Measurements from ENCODE around the gene SLC5A12. TPM values are rescaled to one million over a fixed set of nuclear protein-coding genes. Genes with fewer than 3 reads are reported as not detected.

Gene SLC5A12
- total RNA-seq, result not detected

GRCh38 chr11:26721948-26722475 is at the start of gene SLC5A12:
TSS of gene SLC5A12 (minus strand) at chr11:26722060. CDS start at chr11:26721714, 346 bp downstream.
- peaks cover 9% of the 10 kb centered on the region for H3K9me3 Mint-ChIP-seq
- no peak for ATAC-seq

DNA sequence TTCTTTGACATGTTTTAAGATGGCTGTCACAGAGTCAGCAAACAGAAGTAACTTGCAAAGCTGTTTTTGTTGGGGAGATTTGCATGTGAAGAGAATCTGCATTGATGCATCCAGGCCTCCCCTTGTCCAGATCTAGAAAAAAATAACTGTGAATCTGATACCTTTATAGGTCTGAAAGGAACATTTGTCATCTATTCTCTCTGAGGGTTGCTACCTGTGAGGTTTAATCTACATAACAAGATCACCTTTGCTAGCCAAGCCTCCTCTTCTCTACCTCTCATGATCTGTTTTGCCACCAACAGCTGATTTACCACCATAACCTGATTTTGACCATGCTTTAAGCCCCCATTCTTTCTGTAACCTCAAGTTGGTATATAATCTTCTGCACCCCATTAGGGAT is 47.2 kb upstream of the SLC5A12 start:
- no peaks in the 10 kb centered on the region for H3K4me1 Mint-ChIP-seq (ENCODE audit: low read depth)

More at GRCh38 chr11:26721948-26722475, at the start of gene SLC5A12:
- DNase-seq, result no peak
- Mint-ChIP-seq H3K4me1 (ENCODE audit: low read depth) (no peaks in the 10 kb centered on the region), H3K4me3 (no peak within 1 kb of the TSS), H3K27me3 (ENCODE audit: low read depth) (no peaks in the 10 kb centered on the region), H3K36me3 (ENCODE audit: insufficient read depth) (no peaks in the 10 kb centered on the region)

DNA sequence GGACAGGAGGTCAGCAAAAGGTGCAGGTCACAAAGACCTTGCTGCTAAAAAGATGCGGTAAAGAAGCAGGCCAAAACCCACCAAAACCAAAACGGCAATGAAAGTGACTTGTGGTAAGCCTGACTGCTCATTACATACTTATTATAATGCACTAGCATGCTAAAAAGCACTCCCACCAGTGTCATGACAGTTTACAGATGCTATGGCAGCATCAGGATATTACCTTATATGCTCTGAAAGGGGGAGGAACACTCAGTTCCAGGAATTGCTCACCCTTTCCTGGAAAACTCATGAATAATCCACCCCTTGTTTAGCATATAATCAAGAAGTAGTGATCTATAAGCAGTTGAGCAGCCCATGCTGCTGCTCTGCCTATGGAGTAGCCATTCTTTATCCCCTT is 45.2 kb upstream of the SLC5A12 start:
- no peak for DNase-seq
- Mint-ChIP-seq H3K27me3 (ENCODE audit: low read depth) (no peaks in the 10 kb centered on the region), H3K9me3 (no peaks in the 10 kb centered on the region), H3K4me1 (ENCODE audit: low read depth) (no peaks in the 10 kb centered on the region), H3K4me3 (no peak overlapping the region), H3K36me3 (ENCODE audit: insufficient read depth) (no peaks in the 10 kb centered on the region)
- ATAC-seq, result no peak

More for the DNA sequence above, 47.2 kb upstream of the SLC5A12 start:
- DNase-seq (no peak), ATAC-seq (no peak)
- H3K4me3 Mint-ChIP-seq, result no peak overlapping the region
- H3K27me3 Mint-ChIP-seq (ENCODE audit: low read depth), result no peaks in the 10 kb centered on the region
- no peaks in the 10 kb centered on the region for H3K9me3 Mint-ChIP-seq
- H3K36me3 Mint-ChIP-seq (ENCODE audit: insufficient read depth), result no peaks in the 10 kb centered on the region

GRCh38 chr11:26765323-26765722 is 43.5 kb upstream of the SLC5A12 start:
- H3K9me3 Mint-ChIP-seq, result no peaks in the 10 kb centered on the region
- no peaks in the 10 kb centered on the region for H3K4me1 Mint-ChIP-seq (ENCODE audit: low read depth)
- no peaks in the 10 kb centered on the region for H3K36me3 Mint-ChIP-seq (ENCODE audit: insufficient read depth)
- H3K27me3 Mint-ChIP-seq (ENCODE audit: low read depth), result no peaks in the 10 kb centered on the region
- H3K4me3 Mint-ChIP-seq, result no peak overlapping the region
- DNase-seq (no peak), ATAC-seq (no peak)

- Mint-ChIP-seq H3K4me3 (no peak overlapping the region), H3K27me3 (ENCODE audit: low read depth) (no peaks in the 10 kb centered on the region), H3K36me3 (ENCODE audit: insufficient read depth) (no peaks in the 10 kb centered on the region), H3K9me3 (no peaks in the 10 kb centered on the region), H3K4me1 (ENCODE audit: low read depth) (no peaks in the 10 kb centered on the region)
- ATAC-seq (no peak), DNase-seq (no peak)
Observed at GRCh38 chr11:26764825-26765224, 43.0 kb upstream of the SLC5A12 start.

DNA sequence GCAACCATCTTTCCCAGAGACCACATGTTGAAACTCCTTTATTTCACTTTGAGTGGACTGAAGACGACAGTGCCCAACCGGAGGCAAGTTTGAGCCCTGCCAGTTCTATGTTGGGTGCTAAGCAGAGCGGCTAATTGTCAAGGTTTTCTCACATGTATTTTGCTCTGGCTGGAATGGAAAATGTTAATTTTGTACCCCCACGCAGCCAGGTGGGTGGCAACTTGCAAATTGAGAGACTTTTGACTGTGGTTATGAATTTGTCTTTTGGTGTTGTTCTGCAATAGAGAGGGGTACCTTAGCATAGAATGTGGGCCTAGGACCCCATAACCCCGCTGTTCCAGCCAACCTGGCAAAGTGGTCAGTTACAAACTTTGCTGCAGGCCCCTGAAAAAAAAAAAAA is 42.5 kb upstream of the SLC5A12 start:
- H3K9me3 Mint-ChIP-seq, result no peaks in the 10 kb centered on the region
- no peak for ATAC-seq
- no peaks in the 10 kb centered on the region for H3K4me1 Mint-ChIP-seq (ENCODE audit: low read depth)
- no peak for DNase-seq
- no peaks in the 10 kb centered on the region for H3K36me3 Mint-ChIP-seq (ENCODE audit: insufficient read depth)
- H3K4me3 Mint-ChIP-seq, result no peak overlapping the region
- H3K27me3 Mint-ChIP-seq (ENCODE audit: low read depth), result no peaks in the 10 kb centered on the region

DNA sequence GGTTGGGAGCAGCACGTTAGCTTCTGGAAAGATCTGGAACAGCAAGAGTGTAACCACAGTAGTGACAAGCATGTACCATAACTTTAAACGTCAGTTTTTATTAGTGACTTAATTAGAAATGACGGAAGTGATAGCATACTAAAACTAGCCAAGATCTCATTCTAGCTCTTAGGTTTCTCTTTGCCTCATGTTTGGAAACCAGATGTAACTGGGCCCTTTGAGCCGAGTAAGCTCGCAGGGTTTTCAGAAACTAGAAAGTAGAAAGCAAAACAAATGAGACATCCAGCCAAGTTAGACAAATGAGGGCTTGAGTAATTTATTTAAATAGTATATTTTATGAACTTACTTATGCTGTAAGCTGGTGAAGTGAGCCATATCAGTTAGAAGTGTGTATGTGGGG is 40.2 kb upstream of the SLC5A12 start:
- ATAC-seq, result no peak
- Mint-ChIP-seq H3K9me3 (peaks cover 1% of the 10 kb centered on the region), H3K4me1 (ENCODE audit: low read depth) (no peaks in the 10 kb centered on the region), H3K27me3 (ENCODE audit: low read depth) (no peaks in the 10 kb centered on the region), H3K36me3 (ENCODE audit: insufficient read depth) (no peaks in the 10 kb centered on the region), H3K4me3 (no peak overlapping the region)
- no peak for DNase-seq

DNA sequence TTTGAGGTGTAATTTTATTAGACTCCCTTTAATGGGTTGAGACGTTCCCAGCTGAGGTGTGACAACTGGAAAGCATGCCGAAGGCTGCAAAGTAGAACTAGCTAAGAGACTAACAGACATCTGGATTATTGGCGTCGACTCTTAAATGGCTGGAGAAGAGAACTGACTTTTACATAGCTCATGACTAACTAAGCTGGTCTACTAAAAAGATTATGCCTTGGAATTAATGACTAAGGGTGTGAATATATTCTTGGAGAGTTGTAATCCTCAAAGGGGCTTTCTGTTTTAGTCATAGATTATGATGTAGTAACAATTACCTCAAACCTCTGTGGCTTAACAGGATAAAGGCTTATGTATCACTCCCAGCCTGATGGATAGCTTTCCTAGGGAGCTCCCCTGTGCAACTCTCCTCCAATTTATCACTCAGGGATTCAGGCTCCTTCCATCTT is 39.5 kb upstream of the SLC5A12 start:
- no peaks in the 10 kb centered on the region for H3K36me3 Mint-ChIP-seq (ENCODE audit: insufficient read depth)
- DNase-seq (no peak), ATAC-seq (no peak)
- peaks cover 6% of the 10 kb centered on the region for H3K9me3 Mint-ChIP-seq
- no peak overlapping the region for H3K4me3 Mint-ChIP-seq
- H3K4me1 Mint-ChIP-seq (ENCODE audit: low read depth), result no peaks in the 10 kb centered on the region
- no peaks in the 10 kb centered on the region for H3K27me3 Mint-ChIP-seq (ENCODE audit: low read depth)

DNA sequence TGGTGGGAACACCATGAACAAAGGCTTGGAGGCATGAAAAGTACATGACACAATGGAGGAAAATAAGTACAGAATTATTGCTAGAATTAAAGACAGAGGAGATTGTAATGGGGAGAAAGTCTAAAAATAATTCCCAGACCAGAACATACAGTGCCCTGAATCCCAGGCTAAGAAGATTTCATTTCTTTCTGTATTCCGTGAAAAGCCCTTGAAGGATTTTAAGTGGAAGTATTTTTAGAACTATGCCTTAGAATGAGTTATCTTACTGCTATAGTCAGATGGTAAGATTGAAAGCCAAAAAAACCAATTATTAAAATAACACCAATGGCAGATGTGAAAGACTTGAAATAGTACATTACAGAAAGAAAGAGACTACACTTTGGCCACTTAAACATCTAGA is 36.1 kb upstream of the SLC5A12 start:
- Mint-ChIP-seq H3K4me1 (ENCODE audit: low read depth) (no peaks in the 10 kb centered on the region), H3K27me3 (ENCODE audit: low read depth) (no peaks in the 10 kb centered on the region), H3K9me3 (peaks cover 6% of the 10 kb centered on the region), H3K4me3 (no peak overlapping the region), H3K36me3 (ENCODE audit: insufficient read depth) (no peaks in the 10 kb centered on the region)
- DNase-seq (no peak), ATAC-seq (no peak)

DNA sequence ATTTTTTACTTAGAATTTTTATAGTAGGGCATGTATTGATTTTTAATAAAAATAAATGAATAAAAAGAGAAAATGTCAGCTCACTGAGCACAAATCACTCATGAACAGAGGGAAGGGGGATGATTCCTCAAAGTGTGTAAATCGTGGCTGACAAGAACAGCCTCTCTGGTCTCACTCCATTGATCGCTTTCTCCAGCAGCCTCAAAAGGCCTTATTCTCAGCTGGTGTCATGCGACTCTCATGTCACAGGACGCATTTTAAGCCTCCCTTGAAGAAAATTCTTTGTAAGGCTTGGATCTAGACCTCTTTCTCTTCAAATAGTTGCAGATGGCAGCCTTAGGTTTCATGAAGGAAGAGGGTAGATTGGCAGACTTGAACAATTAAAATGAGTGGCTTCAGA is 33.9 kb upstream of the SLC5A12 start:
- Mint-ChIP-seq H3K4me1 (ENCODE audit: low read depth) (no peaks in the 10 kb centered on the region), H3K9me3 (peaks cover 6% of the 10 kb centered on the region), H3K27me3 (ENCODE audit: low read depth) (no peaks in the 10 kb centered on the region), H3K36me3 (ENCODE audit: insufficient read depth) (no peaks in the 10 kb centered on the region), H3K4me3 (no peak overlapping the region)
- ATAC-seq (no peak), DNase-seq (no peak)

DNA sequence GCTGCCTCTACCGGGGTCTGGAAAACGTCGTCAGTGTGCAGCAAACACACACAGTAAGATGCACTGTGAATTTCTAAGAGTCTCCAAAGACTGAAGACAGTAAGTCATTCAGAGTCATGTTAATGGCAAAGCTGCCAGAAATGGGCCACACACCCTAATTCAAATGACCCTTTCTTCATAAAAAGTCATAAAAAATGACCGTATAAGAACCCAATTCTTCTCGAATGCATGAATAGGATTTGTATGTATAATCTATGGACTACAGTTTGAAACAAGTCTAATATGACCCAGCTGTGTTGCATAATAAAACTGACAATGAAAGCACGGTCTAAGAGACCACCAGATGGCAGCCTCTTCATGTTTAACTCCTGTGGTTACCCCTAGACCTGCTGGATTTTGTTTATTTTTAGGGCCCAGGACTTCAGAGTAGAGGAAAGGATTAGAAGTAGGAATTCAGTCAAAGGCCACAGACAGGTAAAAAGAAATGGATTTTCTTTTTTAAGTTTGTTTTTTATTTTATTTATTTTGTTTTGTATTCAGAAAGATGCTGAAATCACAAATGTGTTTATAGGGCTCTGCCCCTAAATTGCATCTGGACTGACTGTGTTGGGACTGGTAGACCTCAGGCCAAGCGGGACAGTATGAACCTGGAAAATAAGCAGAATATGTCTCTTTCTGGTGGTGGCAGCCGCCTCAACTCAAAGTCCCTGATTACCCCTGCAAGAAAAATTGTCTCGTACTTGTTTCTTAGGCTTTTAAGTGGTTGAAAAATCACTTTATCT is 32.1 kb upstream of the SLC5A12 start:
- H3K4me3 Mint-ChIP-seq, result no peak overlapping the region
- no peaks in the 10 kb centered on the region for H3K4me1 Mint-ChIP-seq (ENCODE audit: low read depth)
- no peaks in the 10 kb centered on the region for H3K27me3 Mint-ChIP-seq (ENCODE audit: low read depth)
- DNase-seq, result no peak
- H3K9me3 Mint-ChIP-seq, result peaks cover 6% of the 10 kb centered on the region
- no peak for ATAC-seq
- no peaks in the 10 kb centered on the region for H3K36me3 Mint-ChIP-seq (ENCODE audit: insufficient read depth)

DNA sequence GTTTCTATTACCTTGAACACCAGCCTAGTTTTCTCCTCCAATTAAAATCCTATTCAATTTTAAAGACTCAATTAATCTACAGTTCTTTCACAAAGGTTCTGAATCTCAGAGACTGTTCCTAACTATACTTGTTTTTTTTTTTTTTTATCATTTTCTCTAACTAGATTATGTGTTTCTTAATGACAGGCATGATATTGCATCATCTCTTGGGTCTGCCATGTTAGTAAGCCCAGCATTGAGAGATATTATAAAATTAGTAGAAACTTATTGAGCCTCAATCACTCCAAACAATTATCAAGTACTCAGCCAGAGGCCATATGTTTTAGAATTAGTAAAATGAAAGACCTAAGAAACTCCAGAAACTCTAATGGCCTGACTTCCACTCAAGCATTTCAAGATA is 28.1 kb upstream of the SLC5A12 start:
- no peaks in the 10 kb centered on the region for H3K4me1 Mint-ChIP-seq (ENCODE audit: low read depth)
- no peaks in the 10 kb centered on the region for H3K27me3 Mint-ChIP-seq (ENCODE audit: low read depth)
- peaks cover 3% of the 10 kb centered on the region for H3K9me3 Mint-ChIP-seq
- H3K4me3 Mint-ChIP-seq, result no peak overlapping the region
- ATAC-seq (no peak), DNase-seq (no peak)
- no peaks in the 10 kb centered on the region for H3K36me3 Mint-ChIP-seq (ENCODE audit: insufficient read depth)

- H3K27me3 Mint-ChIP-seq (ENCODE audit: low read depth), result no peaks in the 10 kb centered on the region
Observed at GRCh38 chr11:26743622-26744021, 21.8 kb upstream of the SLC5A12 start.

DNA sequence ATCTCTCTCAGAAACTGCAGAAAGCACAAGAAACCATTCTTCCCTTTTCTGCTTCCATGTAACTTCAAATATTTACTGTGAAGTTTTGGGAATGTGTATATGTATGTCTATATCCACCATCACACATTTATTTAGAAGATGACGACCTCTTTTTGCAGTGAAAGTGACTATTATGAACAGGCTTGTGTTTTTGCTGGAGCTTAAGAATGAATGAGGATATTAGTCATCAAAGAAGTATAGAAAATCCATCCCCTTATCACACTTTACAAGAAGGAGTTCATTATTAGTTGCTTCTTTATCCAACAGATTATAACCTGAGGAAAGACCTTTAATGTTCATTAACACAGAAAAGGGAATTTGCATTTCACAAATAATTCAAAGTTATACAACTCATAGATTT is 21.1 kb upstream of the SLC5A12 start:
- Mint-ChIP-seq H3K36me3 (ENCODE audit: insufficient read depth) (no peaks in the 10 kb centered on the region), H3K9me3 (peaks cover 6% of the 10 kb centered on the region), H3K4me3 (no peak overlapping the region), H3K4me1 (ENCODE audit: low read depth) (no peaks in the 10 kb centered on the region), H3K27me3 (ENCODE audit: low read depth) (no peaks in the 10 kb centered on the region)
- ATAC-seq (no peak), DNase-seq (no peak)

More at GRCh38 chr11:26743622-26744021, 21.8 kb upstream of the SLC5A12 start:
- no peaks in the 10 kb centered on the region for H3K4me1 Mint-ChIP-seq (ENCODE audit: low read depth)
- peaks cover 6% of the 10 kb centered on the region for H3K9me3 Mint-ChIP-seq
- H3K36me3 Mint-ChIP-seq (ENCODE audit: insufficient read depth), result no peaks in the 10 kb centered on the region
- no peak for ATAC-seq
- no peak for DNase-seq
- no peak overlapping the region for H3K4me3 Mint-ChIP-seq

DNA sequence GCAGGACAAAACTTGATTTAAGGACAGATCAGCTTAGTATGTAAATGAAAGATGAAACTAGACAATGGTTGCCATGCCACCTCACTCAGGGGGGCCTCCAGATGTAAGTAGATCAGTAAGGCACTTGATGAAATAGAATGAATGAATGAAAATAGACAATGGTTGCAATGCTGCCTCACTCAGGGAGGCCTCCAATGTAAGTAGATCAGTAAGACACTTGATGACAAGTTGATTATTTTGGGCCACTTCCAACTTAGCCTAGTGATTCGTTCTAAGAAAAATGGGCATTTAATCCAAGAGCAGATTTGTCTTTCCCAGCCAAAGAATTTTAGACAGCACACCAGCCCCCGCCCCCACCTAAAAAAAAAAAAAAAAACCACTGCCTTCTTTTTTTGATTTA is 19.2 kb upstream of the SLC5A12 start:
- Mint-ChIP-seq H3K9me3 (peaks cover 4% of the 10 kb centered on the region), H3K4me1 (ENCODE audit: low read depth) (no peaks in the 10 kb centered on the region), H3K27me3 (ENCODE audit: low read depth) (no peaks in the 10 kb centered on the region), H3K4me3 (no peak overlapping the region), H3K36me3 (ENCODE audit: insufficient read depth) (no peaks in the 10 kb centered on the region)
- DNase-seq, result no peak
- no peak for ATAC-seq
